ENCODE results near the gene ABRACL. TPM values are rescaled to one million over a fixed set of nuclear protein-coding genes. Genes with fewer than 3 reads are reported as not detected.

Gene ABRACL
- total RNA-seq, 4 donors from 2014 or later = 3.2 to 31.6 (median 14.3) TPM

DNA sequence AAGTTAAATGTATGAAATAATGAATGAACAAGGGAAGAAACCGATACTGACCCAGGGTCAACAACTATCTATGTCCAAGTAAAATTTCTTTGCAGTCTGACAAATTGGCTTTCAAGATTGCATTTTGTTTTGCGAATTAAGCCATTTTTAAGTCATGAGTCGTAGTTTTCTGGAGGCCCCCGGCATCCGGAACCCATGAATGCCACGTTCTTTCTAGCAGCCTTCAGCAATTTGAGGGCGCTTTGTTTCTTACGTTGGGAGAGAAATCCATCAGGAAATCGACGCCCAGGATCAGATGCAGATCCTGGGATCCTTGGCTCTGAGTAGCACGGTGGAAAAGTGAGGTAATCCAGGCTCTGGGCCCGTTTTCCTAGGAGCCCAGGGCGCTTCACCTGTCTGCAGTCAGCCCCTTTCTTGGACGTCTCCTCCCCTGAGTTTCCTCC is 309 bp upstream of the ABRACL start:
- TF ChIP-seq, protein P1, sequence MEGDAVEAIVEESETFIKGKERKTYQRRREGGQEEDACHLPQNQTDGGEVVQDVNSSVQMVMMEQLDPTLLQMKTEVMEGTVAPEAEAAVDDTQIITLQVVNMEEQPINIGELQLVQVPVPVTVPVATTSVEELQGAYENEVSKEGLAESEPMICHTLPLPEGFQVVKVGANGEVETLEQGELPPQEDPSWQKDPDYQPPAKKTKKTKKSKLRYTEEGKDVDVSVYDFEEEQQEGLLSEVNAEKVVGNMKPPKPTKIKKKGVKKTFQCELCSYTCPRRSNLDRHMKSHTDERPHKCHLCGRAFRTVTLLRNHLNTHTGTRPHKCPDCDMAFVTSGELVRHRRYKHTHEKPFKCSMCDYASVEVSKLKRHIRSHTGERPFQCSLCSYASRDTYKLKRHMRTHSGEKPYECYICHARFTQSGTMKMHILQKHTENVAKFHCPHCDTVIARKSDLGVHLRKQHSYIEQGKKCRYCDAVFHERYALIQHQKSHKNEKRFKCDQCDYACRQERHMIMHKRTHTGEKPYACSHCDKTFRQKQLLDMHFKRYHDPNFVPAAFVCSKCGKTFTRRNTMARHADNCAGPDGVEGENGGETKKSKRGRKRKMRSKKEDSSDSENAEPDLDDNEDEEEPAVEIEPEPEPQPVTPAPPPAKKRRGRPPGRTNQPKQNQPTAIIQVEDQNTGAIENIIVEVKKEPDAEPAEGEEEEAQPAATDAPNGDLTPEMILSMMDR (IDR thresholded peaks at IDR 0.05; ENCODE audit: low read depth) = no peak

DNA sequence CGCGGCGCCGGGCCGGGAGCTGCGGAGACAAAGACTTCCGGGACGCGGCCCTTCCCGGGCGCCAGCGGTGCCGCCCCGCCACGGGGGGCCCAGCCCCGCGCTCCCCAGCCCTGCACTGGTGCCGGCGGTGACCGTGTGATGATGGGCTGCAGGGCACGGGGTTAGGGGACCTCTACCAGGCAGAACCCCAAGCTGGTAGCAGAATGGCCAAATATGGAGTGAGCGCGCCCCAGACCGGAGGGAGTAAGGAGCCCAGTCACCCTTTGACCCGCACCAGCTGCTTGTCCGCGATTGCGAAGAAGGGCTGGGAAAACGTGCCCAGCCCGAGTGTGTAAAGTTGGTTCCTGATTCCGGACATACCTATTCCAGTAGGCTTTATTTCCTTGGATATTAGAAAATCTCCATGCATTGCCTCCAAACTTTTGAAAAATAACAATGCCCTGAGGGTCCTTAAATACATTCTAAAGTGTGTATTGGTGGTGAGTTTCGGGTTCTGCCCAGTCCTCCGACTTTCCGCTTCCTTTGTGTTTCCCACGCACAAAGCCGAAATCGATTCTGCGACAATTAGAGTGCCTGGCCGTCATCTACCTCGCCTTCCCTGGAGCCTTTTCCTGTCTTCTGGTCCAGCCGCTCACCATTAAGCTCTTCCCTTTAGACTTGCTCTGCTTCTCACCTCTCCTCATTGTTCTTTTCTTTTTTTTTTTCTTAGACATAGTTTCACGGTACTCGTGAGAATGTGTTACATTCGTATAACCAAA is 1.1 kb downstream of the ABRACL start:
- TF ChIP-seq, protein P1 (IDR thresholded peaks at IDR 0.05; ENCODE audit: low read depth) = no peak

DNA sequence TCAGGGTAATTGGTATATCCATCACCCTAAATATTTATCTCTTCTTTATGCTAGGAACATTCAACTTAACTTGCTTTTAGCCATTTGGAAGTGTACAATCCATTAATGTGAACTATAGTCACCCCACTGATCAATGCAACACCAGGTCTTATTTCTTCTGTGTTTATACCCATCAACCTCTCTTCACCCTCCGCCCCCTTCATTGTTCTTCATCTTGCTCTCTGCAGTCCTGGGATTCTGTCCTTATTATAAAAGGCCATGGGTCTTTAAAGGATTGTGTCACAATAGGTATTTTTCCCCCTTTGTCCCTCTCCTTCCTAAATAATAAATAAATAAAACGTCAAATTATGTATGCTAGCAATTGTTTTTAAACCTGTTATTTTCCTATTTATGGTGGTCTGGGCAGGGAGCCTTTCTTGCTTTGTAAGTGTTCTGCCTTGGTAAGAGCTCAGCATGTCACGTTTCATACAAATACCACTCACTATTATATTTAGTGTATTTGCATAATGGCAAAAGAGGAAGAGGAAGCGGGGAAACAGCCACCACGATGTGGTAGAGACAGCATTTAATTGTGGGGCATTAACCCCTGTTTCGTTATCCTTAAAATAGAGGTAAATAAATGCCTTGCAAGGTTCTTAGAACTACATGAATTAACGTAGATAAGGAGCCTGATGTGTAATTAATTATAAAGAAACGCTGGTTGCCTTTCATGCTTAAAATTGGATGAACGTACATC is 1.9 kb downstream of the ABRACL start:
- TF ChIP-seq, protein P1 (IDR thresholded peaks at IDR 0.05; ENCODE audit: low read depth) = no peak

DNA sequence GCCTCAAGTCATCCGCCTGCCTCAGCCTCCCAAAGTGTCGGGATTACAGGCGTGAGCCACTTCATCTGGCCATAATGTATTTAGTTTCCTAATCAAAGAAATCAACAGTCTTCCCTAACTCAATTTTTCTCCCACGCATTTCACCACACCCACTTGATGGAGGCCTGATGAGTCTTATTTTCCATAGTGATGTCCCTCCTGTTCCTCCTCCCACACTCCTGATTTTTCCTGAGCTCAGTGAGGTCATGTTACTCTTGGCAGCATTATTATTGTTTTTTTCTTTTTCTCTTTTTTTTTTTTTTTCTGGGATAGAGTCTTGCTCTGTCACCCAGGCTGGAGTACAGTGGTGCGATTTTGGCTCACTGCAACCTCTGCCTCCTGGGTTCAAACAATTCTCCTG is 8.9 kb downstream of the ABRACL start:
- TF ChIP-seq, protein P1 (IDR thresholded peaks at IDR 0.05; ENCODE audit: low read depth) = no peak

DNA sequence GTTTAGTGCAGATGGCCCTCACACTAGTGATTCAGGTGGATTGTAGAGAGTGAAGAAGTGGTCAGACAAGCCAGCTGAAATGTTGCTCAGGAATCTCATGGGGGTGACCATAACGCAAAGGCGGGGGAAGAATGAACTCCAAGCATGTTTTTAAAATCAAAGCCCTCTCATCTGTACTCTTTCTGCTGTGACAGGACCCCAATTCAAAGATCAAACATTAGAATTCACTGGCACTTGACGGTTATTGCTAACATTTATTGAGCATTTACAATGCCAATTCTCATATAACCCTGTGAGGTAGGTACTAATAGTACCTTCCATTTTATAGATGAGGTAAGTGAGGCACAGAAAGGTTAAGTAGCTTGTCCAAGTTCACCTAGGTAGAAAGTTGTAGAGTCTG is 15.7 kb downstream of the ABRACL start:
- TF ChIP-seq, protein P1 (IDR thresholded peaks at IDR 0.05; ENCODE audit: low read depth) = no peak

DNA sequence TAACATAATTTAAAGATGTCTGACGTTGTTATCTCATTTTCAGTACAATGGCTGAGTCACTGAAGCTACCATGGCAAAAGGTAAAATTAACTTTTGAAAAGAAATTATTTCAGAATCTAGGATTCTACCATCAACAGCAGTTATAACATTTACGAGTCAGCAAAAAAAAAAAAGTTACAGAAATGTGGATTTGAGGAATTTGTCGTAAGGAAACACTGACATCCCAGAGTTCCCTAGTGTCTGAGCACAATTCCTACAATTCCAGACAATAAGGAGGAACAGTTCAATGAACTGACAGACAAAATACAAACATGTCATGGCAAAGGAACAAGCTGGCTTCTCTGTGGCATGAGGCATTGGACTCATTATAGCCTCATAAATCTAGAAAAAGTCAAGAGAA is 19.1 kb downstream of the ABRACL start:
- TF ChIP-seq, protein P1 (IDR thresholded peaks at IDR 0.05; ENCODE audit: low read depth) = no peak

DNA sequence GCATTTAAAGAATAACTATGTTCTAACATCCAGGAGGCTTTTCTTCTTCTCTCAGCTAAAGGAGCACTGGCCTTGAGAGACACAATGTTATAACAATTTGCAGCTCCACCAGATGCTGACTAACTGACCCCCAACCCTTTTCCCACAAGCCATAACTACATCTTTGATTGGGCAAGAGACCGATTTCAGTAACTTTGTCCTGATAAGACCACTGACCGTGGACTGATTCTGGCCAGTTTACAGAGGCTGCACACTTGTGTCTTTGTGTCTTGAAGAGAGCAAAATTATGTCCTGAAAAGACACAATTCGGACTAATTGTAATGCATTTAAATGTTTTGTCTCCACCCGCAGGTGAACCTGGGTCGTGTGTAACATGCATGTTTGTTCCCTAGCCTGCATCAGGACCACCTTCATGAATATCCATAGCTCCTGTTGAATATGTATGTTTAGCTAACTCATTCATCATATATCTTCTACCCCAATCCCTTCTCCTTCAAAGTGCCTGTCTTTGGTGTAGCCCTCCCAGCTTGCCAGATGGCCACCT is 22.3 kb downstream of the ABRACL start:
- TF ChIP-seq, protein P1 (IDR thresholded peaks at IDR 0.05; ENCODE audit: low read depth) = no peak
